Measurements from ENCODE around the gene B3GLCT. TPM values are rescaled to one million over a fixed set of nuclear protein-coding genes. Genes with fewer than 3 reads are reported as not detected.
"Not testable (repeated sequence)": the region's sequence is repeated elsewhere in the genome, so short reads cannot be mapped to it uniquely, and the experiment has no call there.

Gene B3GLCT
- total and polyA plus RNA-seq, 12 donors: 3.1 to 28.1 (median 18.8) TPM

DNA sequence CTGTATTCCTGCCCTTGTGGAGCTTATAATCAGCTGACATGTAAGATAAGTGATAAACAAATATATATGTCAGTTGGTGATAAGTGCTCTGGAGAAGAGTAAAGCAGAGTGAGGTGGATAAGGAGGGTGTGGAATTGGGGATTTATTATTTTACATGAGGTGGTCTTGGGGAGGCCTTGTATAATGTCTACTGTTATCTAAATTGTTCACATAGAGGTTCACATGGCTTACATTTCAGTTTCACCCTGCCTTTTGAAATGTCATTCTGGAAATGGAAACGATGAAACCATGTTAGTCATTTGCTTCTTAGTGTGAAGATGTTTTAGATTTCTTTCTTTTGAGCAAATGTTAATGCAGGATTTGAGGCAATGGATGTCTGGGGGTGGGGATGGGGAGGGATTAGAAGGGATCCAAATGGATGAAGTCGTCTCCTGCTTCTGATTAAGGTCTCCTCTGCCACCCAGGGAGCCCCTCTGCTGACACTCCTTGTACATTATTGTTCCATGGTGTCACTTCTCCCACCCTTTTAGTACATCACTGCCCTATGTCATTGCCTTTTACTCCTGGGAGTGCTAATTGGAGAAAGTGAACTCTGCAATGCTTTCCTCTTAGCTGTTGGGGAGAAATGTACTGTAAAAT, 14.0 kb downstream of the B3GLCT start:
- Histone ChIP-seq H3K4me3 (no peak overlapping the region), H3K36me3 (no peaks in the 10 kb centered on the region), H3K4me1 (peaks cover 2 to 61% (median 26%) of the 10 kb centered on the region in 9 donors), H3K27ac (peak overlapping the region in 8 of 10 donors; percentile 33 to 74 (median 67)), H3K9me3 (no peaks in the 10 kb centered on the region), H3K27me3 (no peaks in the 10 kb centered on the region)
- WGBS, 2 donors: 49 to 52% methylated on average over 2 of the region's 2 CpGs
- DNase-seq (no peak), ATAC-seq (no peak)
- TF ChIP-seq, protein P1, sequence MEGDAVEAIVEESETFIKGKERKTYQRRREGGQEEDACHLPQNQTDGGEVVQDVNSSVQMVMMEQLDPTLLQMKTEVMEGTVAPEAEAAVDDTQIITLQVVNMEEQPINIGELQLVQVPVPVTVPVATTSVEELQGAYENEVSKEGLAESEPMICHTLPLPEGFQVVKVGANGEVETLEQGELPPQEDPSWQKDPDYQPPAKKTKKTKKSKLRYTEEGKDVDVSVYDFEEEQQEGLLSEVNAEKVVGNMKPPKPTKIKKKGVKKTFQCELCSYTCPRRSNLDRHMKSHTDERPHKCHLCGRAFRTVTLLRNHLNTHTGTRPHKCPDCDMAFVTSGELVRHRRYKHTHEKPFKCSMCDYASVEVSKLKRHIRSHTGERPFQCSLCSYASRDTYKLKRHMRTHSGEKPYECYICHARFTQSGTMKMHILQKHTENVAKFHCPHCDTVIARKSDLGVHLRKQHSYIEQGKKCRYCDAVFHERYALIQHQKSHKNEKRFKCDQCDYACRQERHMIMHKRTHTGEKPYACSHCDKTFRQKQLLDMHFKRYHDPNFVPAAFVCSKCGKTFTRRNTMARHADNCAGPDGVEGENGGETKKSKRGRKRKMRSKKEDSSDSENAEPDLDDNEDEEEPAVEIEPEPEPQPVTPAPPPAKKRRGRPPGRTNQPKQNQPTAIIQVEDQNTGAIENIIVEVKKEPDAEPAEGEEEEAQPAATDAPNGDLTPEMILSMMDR (IDR thresholded peaks at IDR 0.05): no peak
- intact Hi-C loops (cut with DNase I): no loop called here

DNA sequence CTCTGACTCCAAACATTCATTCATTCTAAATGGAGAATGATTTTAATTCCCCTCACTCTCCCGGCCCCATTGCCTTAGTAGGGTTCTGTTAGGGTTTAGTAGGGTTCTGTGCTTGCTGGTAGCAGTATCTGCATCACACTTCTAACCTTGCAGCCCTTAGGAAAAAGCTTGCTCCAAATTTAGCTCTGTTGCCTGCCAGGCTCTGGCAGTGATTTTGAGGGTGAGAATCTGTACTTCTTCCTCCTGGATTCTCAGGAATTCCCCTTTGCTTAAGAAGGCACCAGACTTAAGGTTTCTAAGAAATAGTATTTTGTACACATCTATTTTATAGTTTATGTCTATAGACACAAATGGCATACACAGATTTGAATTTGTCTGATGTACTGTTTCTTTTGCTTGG, 14.7 kb downstream of the B3GLCT start:
- TF ChIP-seq, protein P1 (IDR thresholded peaks at IDR 0.05): no peak
- H3K9me3 ChIP-seq: no peaks in the 10 kb centered on the region
- H3K36me3 ChIP-seq: no peaks in the 10 kb centered on the region
- H3K27me3 ChIP-seq: no peaks in the 10 kb centered on the region
- ATAC-seq (peak in 6 of 8 donors; percentile 31 to 80 (median 70)), DNase-seq (no peak)
- intact Hi-C loops (cut with DNase I): no loop called here
- no peak overlapping the region for H3K4me3 ChIP-seq
- peak overlapping the region in 8 of 10 donors; percentile 33 to 74 (median 67) for H3K27ac ChIP-seq
- 30 to 50% methylated on average over 1 of the region's 1 CpG for WGBS, 2 donors
- H3K4me1 ChIP-seq: peaks cover 2 to 61% (median 20%) of the 10 kb centered on the region in 9 donors

DNA sequence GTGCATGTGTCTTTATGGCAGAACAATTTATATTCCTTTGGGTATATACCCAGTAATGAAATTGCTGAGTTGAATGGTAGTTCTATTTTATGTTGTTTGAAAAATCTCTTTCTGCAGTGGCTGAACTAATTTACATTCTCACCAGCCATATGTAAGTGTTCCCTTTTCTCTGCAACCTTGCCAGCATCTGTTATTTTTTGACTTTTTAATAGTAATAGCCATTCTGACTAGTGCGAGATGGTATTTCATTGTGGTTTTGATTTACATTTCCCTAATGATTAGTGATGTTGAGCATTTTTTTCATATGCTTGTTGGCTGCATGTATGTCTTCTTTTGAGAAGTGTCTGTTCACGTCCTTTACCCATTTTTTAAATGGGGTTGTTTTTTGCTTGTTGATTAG, 17.1 kb downstream of the B3GLCT start:
- ATAC-seq; H3K27me3 ChIP-seq; H3K36me3 ChIP-seq; intact Hi-C loops (cut with DNase I); H3K4me3 ChIP-seq; H3K9me3 ChIP-seq; DNase-seq: not testable (repeated sequence)
- WGBS, 2 donors: 99% methylated on average over 2 of the region's 2 CpGs
- peaks cover 4 to 62% (median 21%) of the 10 kb centered on the region in 9 donors for H3K4me1 ChIP-seq
- peak overlapping the region in 1 of 10 donors; percentile 21 for H3K27ac ChIP-seq

DNA sequence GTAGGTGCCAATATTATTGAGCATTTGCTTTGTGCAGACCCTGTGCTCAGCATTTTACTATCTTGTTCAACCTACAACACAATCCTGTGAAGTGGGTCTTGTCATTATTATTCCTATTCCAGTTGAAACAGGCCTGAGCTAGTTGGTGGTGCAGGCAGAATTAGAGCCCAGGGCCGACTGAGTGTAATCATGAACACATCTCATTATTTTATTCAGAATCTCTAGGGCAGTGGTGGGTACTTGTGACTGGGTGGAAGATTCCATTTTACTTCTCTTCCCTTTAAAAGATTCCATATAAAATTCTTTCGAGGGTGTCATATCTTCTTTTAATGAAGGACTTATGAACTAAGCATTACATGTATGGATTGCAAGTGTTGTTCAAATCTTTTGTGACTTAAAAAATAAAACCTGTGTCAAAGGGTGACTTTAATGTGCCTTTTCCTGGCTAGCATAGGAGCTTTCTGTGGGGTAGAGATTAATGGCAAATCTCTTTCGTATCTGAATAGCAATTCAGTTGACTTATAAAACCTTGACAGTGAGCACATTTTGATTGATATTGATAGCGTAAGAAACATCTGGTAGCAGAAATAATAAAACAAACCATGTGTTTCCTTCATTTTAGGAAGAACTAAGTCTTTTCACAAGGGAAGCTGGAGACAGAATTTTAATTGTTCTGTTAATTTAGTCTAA, 20.3 kb downstream of the B3GLCT start:
- H3K27me3 ChIP-seq: no peaks in the 10 kb centered on the region
- H3K36me3 ChIP-seq: no peaks in the 10 kb centered on the region
- peaks cover 0 to 67% (median 32%) of the 10 kb centered on the region in 9 donors for H3K4me1 ChIP-seq
- TF ChIP-seq, protein P1 (IDR thresholded peaks at IDR 0.05): no peak
- no peak overlapping the region for H3K4me3 ChIP-seq
- no peak for DNase-seq
- H3K27ac ChIP-seq: peak overlapping the region in 5 of 10 donors; percentile 7 to 76 (median 41)
- intact Hi-C loops (cut with DNase I): no loop called here
- no peaks in the 10 kb centered on the region for H3K9me3 ChIP-seq
- ATAC-seq: no peak
- 86 to 89% methylated on average over 4 of the region's 4 CpGs for WGBS, 2 donors

DNA sequence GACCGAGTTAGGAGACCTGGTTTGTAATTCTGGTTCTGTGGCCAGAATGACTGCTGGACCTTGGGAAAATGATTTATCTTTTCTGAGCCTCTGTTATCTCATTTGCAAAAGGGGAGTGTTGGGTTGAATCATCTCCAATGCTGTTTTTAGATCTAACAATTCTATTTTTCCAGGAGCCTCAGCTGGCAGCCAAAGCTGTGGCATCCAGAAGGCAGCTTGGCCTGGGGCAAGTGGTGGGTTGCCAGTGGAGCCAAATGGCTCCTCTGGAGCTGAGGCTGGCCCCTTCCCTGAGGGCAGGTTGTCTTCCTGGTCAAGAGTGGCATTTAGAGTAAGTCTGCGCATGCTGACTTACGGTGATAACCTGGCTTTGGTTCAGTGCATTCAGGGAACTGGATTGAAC, 21.3 kb downstream of the B3GLCT start:
- H3K36me3 ChIP-seq: no peaks in the 10 kb centered on the region
- WGBS, 2 donors: 65% methylated on average over 3 of the region's 3 CpGs
- H3K4me1 ChIP-seq: peaks cover 0 to 67% (median 36%) of the 10 kb centered on the region in 9 donors
- TF ChIP-seq, protein P1 (IDR thresholded peaks at IDR 0.05): no peak
- peak overlapping the region in 6 of 10 donors; percentile 40 to 76 (median 52) for H3K27ac ChIP-seq
- DNase-seq: no peak
- H3K4me3 ChIP-seq: no peak overlapping the region
- no peaks in the 10 kb centered on the region for H3K27me3 ChIP-seq
- peak in 6 of 8 donors; percentile 41 to 71 (median 60) for ATAC-seq
- intact Hi-C loops (cut with DNase I): no loop called here
- no peaks in the 10 kb centered on the region for H3K9me3 ChIP-seq
